Activated T-cell treated with anti-CD3 and anti-CD28 coated beads, Interleukin-2, amount 50 U/mL, for 4 hours (primary cell): ENCODE measurements around the gene HK2. TPM values are rescaled to one million over a fixed set of nuclear protein-coding genes. Genes with fewer than 3 reads are reported as not detected.
"Not testable (repeated sequence)": the region's sequence is repeated elsewhere in the genome, so short reads cannot be mapped to it uniquely, and the experiment has no call there.

Source experiments
- ATAC-seq, 2 donors: fragments of 200-7000 bp; cut with Tn5 transposase; one replicate each; pipeline ENCODE4 v1.10.0; 2021
- DNase-seq: peaks from one replicate; pipeline ENCODE4 v3.0.0-alpha.2; 2020
- H3K27me3 Mint-ChIP-seq: one replicate; pipeline ENCODE4 v1.8.0; 2021; ENCODE audit warnings: low read depth, mixed read lengths
- H3K36me3 Mint-ChIP-seq: one replicate; pipeline ENCODE4 v1.8.0; 2022; ENCODE audit warnings: mixed read lengths; ENCODE audit not compliant: insufficient read depth
- H3K4me1 Mint-ChIP-seq: one replicate; pipeline ENCODE4 v1.8.0; 2021; ENCODE audit warnings: low read depth, mixed read lengths
- H3K4me3 Mint-ChIP-seq: one replicate; pipeline ENCODE4 v1.8.0; 2021; ENCODE audit warnings: mild to moderate bottlenecking, moderate library complexity, mixed read lengths
- H3K9me3 Mint-ChIP-seq: one replicate; pipeline ENCODE4 v1.8.0; 2021; ENCODE audit warnings: mixed read lengths
- total RNA-seq, 3 donors: library from RNA; stranded (reverse); gene quantifications; one replicate each; pipeline ENCODE4 v1.2.1, GENCODE V29; 2021

The HK2 gene
- total RNA-seq: 100 to 1,000 TPM; 108 to 111 (median 110) TPM

- peak; percentile 80 for DNase-seq
- Mint-ChIP-seq H3K4me3 (peak within 1 kb of the TSS; percentile 96), H3K9me3 (no peaks in the 10 kb centered on the region), H3K36me3 (peaks cover 6% of the 10 kb centered on the region), H3K4me1 (peaks cover 35% of the 10 kb centered on the region), H3K27me3 (no peaks in the 10 kb centered on the region)
- ATAC-seq: peak; percentile 84
Observed at GRCh38 chr2:74833418-74834233, at the start of gene HK2. HK2 (plus strand) TSS chr2:74834127; CDS start chr2:74834581, 454 bp downstream.

- no peak overlapping the region for H3K4me3 Mint-ChIP-seq
- no peaks in the 10 kb centered on the region for H3K4me1 Mint-ChIP-seq
- no peak for DNase-seq
- no peak for ATAC-seq
- no peaks in the 10 kb centered on the region for H3K36me3 Mint-ChIP-seq
- peaks cover 9% of the 10 kb centered on the region for H3K27me3 Mint-ChIP-seq
- H3K9me3 Mint-ChIP-seq: peaks cover 17% of the 10 kb centered on the region
Observed at GRCh38 chr2:74789271-74789670, 44.7 kb upstream of the HK2 start.

DNA sequence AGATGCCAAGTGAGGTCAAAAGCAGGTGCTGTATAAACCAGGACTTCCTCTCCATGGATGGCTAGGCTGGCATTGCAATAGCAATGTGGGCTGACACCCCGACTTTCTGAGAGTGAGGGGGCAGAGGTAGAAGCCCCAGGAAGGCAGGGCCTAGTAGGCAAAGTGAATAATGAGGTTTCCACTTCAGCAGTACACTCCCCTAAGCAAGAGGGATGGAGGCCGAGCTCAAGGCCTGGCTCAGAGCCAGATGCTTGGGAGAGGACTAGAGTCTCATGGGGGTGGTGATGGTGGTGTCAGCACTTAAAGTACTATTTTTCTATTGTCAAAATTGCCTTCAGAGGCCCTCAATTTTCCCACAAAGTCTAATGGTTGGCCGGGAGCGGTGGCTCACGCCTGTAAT lies 41.6 kb upstream of the HK2 start:
- Mint-ChIP-seq H3K9me3 (peaks cover 17% of the 10 kb centered on the region), H3K27me3 (peaks cover 9% of the 10 kb centered on the region), H3K36me3 (no peaks in the 10 kb centered on the region), H3K4me1 (no peaks in the 10 kb centered on the region), H3K4me3 (no peak overlapping the region)
- no peak for DNase-seq
- no peak for ATAC-seq

DNA sequence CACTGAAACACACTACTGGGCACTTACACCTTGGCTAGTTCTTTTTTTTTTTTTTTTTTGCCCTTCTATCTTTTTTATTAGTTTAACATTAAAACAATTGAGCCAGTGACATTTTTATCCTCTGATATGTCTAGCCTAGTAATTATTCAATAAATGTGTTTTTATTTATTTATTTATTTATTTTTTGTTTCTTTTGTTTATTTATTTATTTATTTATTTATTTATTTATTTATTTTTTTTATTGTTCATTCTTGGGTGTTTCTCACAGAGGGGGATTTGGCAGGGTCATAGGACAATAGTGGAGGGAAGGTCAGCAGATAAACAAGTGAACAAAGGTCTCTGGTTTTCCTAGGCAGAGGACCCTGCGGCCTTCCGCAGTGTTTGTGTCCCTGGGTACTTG lies 39.0 kb upstream of the HK2 start:
- H3K9me3 Mint-ChIP-seq, H3K4me1 Mint-ChIP-seq, H3K27me3 Mint-ChIP-seq, ATAC-seq, H3K36me3 Mint-ChIP-seq, DNase-seq, H3K4me3 Mint-ChIP-seq: not testable (repeated sequence)

DNA sequence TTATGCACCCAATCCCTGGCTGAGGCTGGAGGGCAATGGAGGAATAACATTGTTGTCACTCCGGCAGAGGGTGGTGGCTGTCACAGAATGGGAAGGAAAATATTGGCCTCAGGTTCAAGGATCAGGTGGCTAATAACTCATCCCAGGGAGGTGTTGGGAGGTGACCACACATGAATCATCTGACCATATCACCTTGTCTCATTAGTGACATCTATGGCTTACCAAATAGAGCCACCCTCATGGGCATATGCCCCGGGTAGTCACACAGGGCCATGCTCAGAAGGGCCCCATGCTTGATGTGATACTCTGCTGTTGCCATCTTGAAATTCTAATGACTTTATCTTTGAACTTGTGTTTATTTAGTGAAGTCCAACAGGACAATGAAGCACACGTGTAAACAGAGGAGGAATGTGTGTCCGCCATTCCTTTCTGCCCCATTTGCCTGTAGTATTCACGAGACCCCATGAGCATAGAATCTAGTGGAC lies 27.5 kb upstream of the HK2 start:
- H3K27me3 Mint-ChIP-seq: peaks cover 4% of the 10 kb centered on the region
- no peak overlapping the region for H3K4me3 Mint-ChIP-seq
- no peak for ATAC-seq
- H3K9me3 Mint-ChIP-seq: no peaks in the 10 kb centered on the region
- H3K36me3 Mint-ChIP-seq: no peaks in the 10 kb centered on the region
- no peaks in the 10 kb centered on the region for H3K4me1 Mint-ChIP-seq
- DNase-seq: no peak

DNA sequence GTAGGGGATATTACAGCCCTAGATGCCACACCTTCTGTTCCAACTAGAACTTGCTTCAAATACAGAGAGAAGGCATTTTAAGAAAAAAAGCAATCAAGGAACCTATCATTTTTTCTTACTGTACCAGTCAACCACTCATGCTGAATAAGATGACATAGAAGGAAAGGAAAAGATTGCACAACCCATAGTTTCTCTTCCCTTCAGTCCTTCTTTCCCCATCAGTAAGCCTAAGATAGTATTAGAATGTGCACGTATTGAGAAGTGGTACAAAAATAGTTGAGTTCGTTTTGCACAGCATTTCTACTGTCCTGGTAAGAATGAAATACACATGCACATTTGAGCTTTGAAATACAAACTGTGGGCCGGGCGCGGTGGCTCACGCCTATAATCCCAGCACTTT lies 27.0 kb upstream of the HK2 start:
- ATAC-seq: no peak
- Mint-ChIP-seq H3K4me3 (no peak overlapping the region), H3K4me1 (no peaks in the 10 kb centered on the region), H3K36me3 (no peaks in the 10 kb centered on the region), H3K27me3 (peaks cover 4% of the 10 kb centered on the region), H3K9me3 (no peaks in the 10 kb centered on the region)
- DNase-seq: no peak

DNA sequence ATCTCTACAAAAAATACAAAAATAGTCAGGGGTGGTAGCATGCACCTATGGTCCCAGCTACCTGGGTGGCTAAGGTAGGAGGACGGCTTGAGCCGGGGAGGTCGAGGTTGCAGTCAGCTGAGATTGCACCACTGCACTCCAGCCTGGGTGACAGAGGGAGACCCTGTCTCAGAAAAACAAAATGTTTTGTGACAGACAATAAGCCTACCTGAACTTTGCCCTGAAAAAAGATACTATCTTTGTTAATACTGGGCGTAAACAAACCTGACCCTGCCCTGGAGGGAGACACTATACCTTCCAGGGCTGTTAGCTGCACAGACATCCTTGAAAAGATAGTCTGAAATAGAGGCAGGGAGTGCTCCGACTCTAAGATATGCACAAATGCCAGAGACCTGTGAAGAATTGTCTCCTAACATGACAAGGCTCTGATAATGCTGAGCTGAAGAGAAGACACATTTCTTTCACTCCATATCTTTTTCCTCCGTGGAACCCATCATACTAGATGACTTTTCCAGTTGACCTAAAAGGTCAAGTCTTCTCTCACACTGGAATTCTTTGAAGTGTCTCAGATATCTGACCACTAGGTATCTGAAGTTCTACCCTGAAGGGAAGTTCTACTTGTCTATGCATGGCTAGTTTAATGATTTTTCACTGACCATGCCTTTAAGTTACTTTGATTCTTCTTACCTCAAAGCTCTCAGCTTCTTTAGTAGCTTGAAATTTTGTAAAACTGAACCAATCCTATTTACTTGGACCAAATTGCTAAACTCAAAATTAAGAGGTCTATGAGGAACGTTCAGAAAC lies 20.9 kb upstream of the HK2 start:
- H3K4me1 Mint-ChIP-seq: peaks cover 8% of the 10 kb centered on the region
- DNase-seq (no peak), ATAC-seq (no peak)
- no peaks in the 10 kb centered on the region for H3K9me3 Mint-ChIP-seq
- H3K27me3 Mint-ChIP-seq: peaks cover 5% of the 10 kb centered on the region
- no peaks in the 10 kb centered on the region for H3K36me3 Mint-ChIP-seq
- H3K4me3 Mint-ChIP-seq: no peak overlapping the region

- Mint-ChIP-seq H3K9me3 (no peaks in the 10 kb centered on the region), H3K4me3 (no peak overlapping the region), H3K4me1 (peaks cover 8% of the 10 kb centered on the region), H3K27me3 (peaks cover 5% of the 10 kb centered on the region), H3K36me3 (no peaks in the 10 kb centered on the region)
- ATAC-seq (no peak), DNase-seq (no peak)
Observed at GRCh38 chr2:74814102-74814501, 19.8 kb upstream of the HK2 start.

GRCh38 chr2:74815941-74816340 lies 18.0 kb upstream of the HK2 start:
- Mint-ChIP-seq H3K27me3 (peaks cover 4% of the 10 kb centered on the region), H3K4me3 (no peak overlapping the region), H3K9me3 (no peaks in the 10 kb centered on the region), H3K4me1 (peaks cover 8% of the 10 kb centered on the region), H3K36me3 (no peaks in the 10 kb centered on the region)
- no peak for DNase-seq
- no peak for ATAC-seq

DNA sequence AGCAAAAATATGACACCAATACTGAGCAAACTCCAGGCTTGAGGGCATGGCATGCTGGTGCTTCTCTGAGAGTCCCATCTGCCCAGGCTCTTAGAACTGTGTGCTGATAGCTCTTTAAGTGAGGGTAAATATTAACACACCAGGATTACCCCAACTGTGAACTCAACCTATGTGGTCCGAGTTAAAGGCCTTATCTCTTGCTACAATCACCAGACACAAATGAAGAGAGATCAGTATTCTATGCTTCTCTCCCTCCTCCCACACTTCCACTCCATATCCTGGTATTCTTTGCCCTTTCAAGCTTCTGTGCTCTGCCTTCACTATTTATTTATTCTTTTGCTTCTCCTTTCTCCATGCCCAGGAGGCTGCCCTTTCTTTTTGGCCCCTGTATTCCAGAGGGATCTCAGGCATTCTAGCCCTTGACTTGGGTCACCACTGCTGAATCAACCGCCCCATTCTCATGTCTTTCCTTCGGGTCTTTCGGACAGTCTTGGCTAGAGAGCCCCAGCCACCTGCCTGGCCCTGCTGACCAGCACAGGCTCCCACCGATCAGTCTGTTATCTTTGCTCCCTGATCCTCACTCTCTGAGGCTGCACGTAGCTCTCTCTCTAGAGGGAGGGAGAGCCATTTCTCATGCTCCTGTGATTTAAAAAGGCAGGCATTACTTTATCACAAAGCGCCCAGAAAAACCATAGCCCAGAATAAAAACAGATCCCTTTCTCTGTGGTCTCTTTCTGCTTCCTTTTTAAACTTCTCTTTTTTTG lies 17.2 kb upstream of the HK2 start:
- H3K4me3 Mint-ChIP-seq: no peak overlapping the region
- ATAC-seq: no peak
- no peak for DNase-seq

DNA sequence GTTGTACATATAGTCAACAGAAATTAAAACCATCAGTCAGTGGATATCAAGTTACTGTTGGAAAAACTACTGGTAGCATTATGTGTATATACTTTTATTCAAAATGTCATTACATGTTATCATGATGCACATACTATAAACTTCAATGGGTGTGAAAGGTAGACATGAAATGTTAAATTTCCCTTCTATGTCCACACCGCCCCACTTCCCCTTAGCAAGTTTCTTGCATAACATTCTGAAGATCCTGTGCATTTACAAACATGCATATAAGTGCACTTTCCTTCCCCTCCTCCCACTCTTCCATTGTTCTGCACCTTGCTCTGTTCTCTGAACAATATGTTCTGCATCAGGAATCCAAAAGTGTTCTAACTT lies 16.6 kb upstream of the HK2 start:
- no peak overlapping the region for H3K4me3 Mint-ChIP-seq
- no peaks in the 10 kb centered on the region for H3K36me3 Mint-ChIP-seq

More for the DNA sequence above, 17.2 kb upstream of the HK2 start:
- Mint-ChIP-seq H3K27me3 (peaks cover 2% of the 10 kb centered on the region), H3K36me3 (no peaks in the 10 kb centered on the region), H3K4me1 (peaks cover 8% of the 10 kb centered on the region), H3K9me3 (no peaks in the 10 kb centered on the region)

DNA sequence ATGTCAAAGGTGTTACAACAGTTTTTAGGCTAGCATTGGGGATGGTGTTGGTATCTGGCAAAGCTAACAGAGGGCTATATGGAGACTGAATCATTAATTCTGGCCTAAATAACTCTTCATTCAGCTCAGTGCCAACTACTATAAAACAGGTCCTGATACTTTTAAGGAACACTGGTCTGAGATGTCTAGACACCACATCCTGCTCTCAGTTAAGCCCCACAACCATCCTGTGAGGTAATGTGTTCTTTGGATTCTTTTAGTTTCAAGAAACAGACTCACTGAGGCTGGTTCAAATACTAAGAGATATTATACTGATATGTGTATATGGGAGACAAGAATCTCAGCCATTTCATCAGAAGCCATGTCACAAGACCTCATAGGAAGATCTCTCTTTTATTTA lies 14.2 kb upstream of the HK2 start:
- DNase-seq (no peak), ATAC-seq (no peak)
- Mint-ChIP-seq H3K9me3 (no peaks in the 10 kb centered on the region), H3K36me3 (no peaks in the 10 kb centered on the region), H3K4me3 (no peak overlapping the region), H3K4me1 (peaks cover 8% of the 10 kb centered on the region), H3K27me3 (peaks cover 2% of the 10 kb centered on the region)

More for the DNA sequence above, 16.6 kb upstream of the HK2 start:
- ATAC-seq (no peak), DNase-seq (no peak)
- H3K9me3 Mint-ChIP-seq: no peaks in the 10 kb centered on the region
- peaks cover 2% of the 10 kb centered on the region for H3K27me3 Mint-ChIP-seq
- H3K4me1 Mint-ChIP-seq: peaks cover 8% of the 10 kb centered on the region

DNA sequence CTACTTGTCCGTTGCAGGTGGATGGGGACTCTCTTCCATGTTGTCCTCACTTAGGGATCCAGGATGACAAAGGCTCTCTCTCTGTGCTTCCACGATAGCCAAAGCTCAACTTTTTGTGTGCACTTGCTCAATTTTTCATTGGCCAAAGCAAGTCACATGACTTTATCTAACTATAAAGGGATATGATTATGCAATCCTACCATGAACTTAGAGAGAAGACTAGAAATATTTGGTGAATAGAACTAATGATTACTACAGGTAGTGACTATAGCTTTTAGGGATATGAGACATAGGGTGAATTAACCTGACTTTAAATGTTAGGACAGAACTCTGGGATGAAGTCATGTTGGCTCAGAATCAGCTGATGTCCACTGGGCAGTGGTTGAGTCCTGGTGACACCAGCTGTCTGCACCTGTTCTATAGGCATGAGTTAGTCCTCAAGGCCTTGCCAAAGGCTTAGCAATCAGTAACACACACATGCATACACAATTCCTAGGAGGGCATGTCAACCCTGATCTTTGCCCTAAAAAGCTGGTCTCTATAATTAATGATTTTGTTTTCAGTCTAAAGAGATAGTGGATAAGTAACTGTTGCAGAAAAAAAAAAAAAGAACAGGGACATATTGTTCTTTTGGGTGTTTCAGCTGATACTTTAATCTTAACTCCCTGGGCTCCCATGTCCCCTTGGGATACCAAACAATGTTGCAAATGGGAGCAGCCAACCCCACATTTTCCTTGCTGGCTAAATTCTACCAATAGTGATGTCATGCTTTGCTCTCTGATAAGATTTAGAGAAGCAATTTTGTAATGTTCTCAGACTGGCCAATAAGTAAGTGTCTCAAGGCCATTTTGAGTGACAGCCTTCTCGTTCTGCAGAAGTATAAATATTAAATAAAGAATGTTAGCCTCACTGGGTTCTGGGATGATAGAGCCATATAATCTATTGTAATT lies 12.5 kb upstream of the HK2 start:
- Mint-ChIP-seq H3K27me3 (peaks cover 2% of the 10 kb centered on the region), H3K4me3 (no peak overlapping the region), H3K36me3 (no peaks in the 10 kb centered on the region), H3K4me1 (peaks cover 8% of the 10 kb centered on the region), H3K9me3 (no peaks in the 10 kb centered on the region)
- ATAC-seq: no peak
- DNase-seq: no peak
